Measurements from ENCODE around the gene HNRNPLL.
"Not testable (repeated sequence)": the region's sequence is repeated elsewhere in the genome, so short reads cannot be mapped to it uniquely, and the experiment has no call there.

The HNRNPLL gene

GRCh38 chr2:38619458-38620164 lies 16.9 kb upstream of the HNRNPLL start:
- no peak for DNase-seq (ENCODE audit: low read depth)

- no peak for DNase-seq (ENCODE audit: low read depth)
Measured at GRCh38 chr2:38617301-38617700, 14.6 kb upstream of the HNRNPLL start.

GRCh38 chr2:38615237-38615636 lies 12.5 kb upstream of the HNRNPLL start:
- peak; percentile 82 for DNase-seq (ENCODE audit: low read depth)

- no peak for DNase-seq (ENCODE audit: low read depth)
Measured at GRCh38 chr2:38613849-38614213, 11.1 kb upstream of the HNRNPLL start.

- DNase-seq (ENCODE audit: low read depth): peak; percentile 47
Measured at GRCh38 chr2:38613126-38613848, 10.6 kb upstream of the HNRNPLL start.

- DNase-seq (ENCODE audit: low read depth): peak; percentile 73
Measured at GRCh38 chr2:38610851-38611801, 8.4 kb upstream of the HNRNPLL start.

- DNase-seq (ENCODE audit: low read depth): not testable (repeated sequence)
Measured at GRCh38 chr2:38609246-38609645, 6.5 kb upstream of the HNRNPLL start.

GRCh38 chr2:38608755-38609154 lies 6.0 kb upstream of the HNRNPLL start:
- DNase-seq (ENCODE audit: low read depth): no peak

GRCh38 chr2:38605298-38605830 lies 2.6 kb upstream of the HNRNPLL start:
- DNase-seq (ENCODE audit: low read depth): no peak

- peak; percentile 75 for DNase-seq (ENCODE audit: low read depth)
Measured at GRCh38 chr2:38603402-38604290, 918 bp upstream of the HNRNPLL start.

- DNase-seq (ENCODE audit: low read depth): no peak
Measured at GRCh38 chr2:38602136-38602731, 494 bp downstream of the HNRNPLL start.

DNA sequence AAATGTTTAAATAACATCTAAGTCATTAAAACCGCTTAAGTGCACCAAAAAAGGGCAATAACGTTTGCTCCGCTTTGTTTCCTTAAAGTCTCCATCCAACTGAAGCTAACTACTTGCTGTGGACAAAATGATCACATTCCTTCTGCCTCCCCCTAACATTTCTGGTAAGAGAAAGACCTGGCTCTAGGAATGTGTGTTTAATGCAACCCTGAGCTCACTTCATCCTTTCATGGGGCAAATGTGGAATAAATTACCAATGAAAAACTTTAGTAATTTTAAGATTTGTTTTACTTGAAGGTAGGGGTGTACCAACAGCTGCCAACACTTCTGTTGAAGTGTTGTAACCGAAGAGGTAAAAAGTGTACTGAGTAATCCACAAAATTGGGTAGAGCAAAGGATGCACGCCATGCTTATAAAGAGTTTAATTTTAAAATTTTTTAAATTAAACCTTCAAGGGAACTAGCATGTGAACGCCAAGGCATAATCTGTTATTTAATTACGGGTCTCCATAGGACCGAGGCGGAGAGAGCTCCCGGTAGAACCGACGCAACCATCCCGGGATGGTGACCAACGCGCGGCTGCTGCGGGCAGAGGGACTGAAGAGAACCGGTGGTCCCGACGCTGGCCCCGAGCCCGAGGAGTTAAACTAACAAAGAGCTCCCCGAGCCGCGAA lies 1.1 kb downstream of the HNRNPLL start:
- peak; percentile 53 for DNase-seq (ENCODE audit: low read depth)

- no peak for DNase-seq (ENCODE audit: low read depth)
Measured at GRCh38 chr2:38600921-38601455, 1.7 kb downstream of the HNRNPLL start.

- no peak for DNase-seq (ENCODE audit: low read depth)
Measured at GRCh38 chr2:38600242-38600891, 2.4 kb downstream of the HNRNPLL start.

GRCh38 chr2:38599706-38600105 lies 3.0 kb downstream of the HNRNPLL start:
- no peak for DNase-seq (ENCODE audit: low read depth)

- peak; percentile 42 for DNase-seq (ENCODE audit: low read depth)
Measured at GRCh38 chr2:38598991-38599295, 3.8 kb downstream of the HNRNPLL start.

DNA sequence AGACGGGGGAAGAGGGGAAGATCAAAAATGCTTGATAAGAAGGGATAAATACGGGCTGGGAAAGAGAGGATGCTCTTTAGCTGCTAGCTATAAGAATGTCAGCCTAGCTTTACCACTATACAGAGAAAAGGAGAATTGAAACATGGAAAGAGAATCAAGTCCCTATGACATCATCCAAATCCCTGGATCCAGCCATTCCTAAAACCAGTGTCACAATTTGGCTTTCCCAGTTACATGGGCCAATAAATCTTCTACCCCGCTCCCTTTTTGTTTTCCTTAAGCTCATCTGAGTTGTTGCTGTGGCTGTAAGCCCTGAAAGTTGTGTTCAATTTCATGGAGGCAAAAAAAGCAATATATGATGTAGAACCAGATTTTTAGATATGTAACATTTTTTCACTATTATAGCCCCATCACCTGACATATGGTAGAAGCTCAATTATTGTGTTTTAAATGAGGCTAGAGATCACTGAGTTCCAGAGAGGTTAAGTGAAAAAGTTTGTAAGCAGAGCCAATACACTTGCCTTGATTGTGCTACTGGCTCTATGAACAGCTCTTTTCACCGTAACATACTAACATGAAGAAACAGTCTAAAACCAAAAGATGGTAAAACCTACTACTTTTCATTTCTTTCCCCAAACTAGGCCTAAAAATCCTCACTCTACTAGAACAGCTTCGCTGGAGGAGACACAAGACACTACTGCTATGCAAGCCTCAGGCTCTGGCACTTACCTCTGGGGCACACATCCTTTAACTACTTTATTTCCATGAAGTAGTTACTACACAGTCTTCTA lies 4.3 kb downstream of the HNRNPLL start:
- DNase-seq (ENCODE audit: low read depth): no peak

DNA sequence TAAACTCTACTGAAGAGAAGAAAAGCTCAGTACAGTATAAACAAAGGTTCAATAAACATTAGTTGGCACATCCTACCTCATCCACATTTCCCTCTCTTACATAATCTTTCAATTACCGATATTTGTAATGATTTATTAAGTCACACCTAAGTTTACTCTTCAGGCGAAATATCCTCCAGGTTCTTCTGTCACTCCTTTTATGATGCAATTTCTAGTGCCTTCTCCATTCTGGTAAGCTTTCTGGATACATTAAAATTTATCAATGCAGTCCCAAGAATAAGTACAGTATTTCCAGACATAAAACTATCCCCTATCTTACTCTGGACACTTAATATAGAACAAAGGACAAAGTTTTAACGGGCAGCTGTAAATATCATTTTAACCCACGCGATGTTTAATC lies 5.6 kb downstream of the HNRNPLL start:
- no peak for DNase-seq (ENCODE audit: low read depth)

GRCh38 chr2:38596229-38596628 lies 6.5 kb downstream of the HNRNPLL start:
- no peak for DNase-seq (ENCODE audit: low read depth)
